ENCODE data around the gene LPAR3.

LPAR3 gene

GRCh38 chr1:84823991-84824390 is 69.0 kb downstream of the LPAR3 start:
- no peak for DNase-seq

GRCh38 chr1:84823511-84823910 is 69.5 kb downstream of the LPAR3 start:
- no peak for DNase-seq

- DNase-seq: no peak
Observed at GRCh38 chr1:84810343-84810742, 82.7 kb downstream of the LPAR3 start.

- DNase-seq: no peak
Observed at GRCh38 chr1:84809023-84809422, 84.0 kb downstream of the LPAR3 start.

- DNase-seq: peak in 1 of 2 experiments; percentile 26
Observed at GRCh38 chr1:84803604-84804003, 89.4 kb downstream of the LPAR3 start.

- DNase-seq: no peak
Observed at GRCh38 chr1:84802567-84803232, 90.3 kb downstream of the LPAR3 start.

GRCh38 chr1:84800090-84801073 is 92.6 kb downstream of the LPAR3 start:
- no peak for DNase-seq

GRCh38 chr1:84797603-84798002 is 95.4 kb downstream of the LPAR3 start:
- no peak for DNase-seq

GRCh38 chr1:84795966-84796600 is 96.9 kb downstream of the LPAR3 start:
- no peak for DNase-seq

- no peak for DNase-seq
Observed at GRCh38 chr1:84795213-84795612, 97.8 kb downstream of the LPAR3 start.

- no peak for DNase-seq
Observed at GRCh38 chr1:84792421-84792820, 100.6 kb downstream of the LPAR3 start.

GRCh38 chr1:84789014-84789413 is 104.0 kb downstream of the LPAR3 start:
- no peak for DNase-seq

- DNase-seq: no peak
Observed at GRCh38 chr1:84785271-84786036, 107.6 kb downstream of the LPAR3 start.

GRCh38 chr1:84782881-84783280 is 110.1 kb downstream of the LPAR3 start:
- DNase-seq: no peak

GRCh38 chr1:84781946-84782771 is 110.8 kb downstream of the LPAR3 start:
- DNase-seq: peak in 1 of 2 experiments; percentile 8

GRCh38 chr1:84780000-84780716 is 112.8 kb downstream of the LPAR3 start:
- DNase-seq: no peak

- no peak for DNase-seq
Observed at GRCh38 chr1:84776639-84777038, 116.4 kb downstream of the LPAR3 start.

GRCh38 chr1:84775535-84775920 is 117.5 kb downstream of the LPAR3 start:
- no peak for DNase-seq

GRCh38 chr1:84774669-84775534 is 118.1 kb downstream of the LPAR3 start:
- DNase-seq: peak; percentile 45 to 61

- no peak for DNase-seq
Observed at GRCh38 chr1:84773933-84774497, 119.0 kb downstream of the LPAR3 start.
